Choroid plexus epithelial cell (primary cell): ENCODE measurements around the gene HCFC1.

Experiments used
- DNase-seq: peaks from one replicate; pipeline ENCODE4 v3.0.0-alpha.2; 2010; ENCODE audit warnings: low read depth
- H3K4me3 ChIP-seq: 2 replicates; pipeline ENCODE4 v1.5.1; 2011; ENCODE audit warnings: low read depth, mild to moderate bottlenecking, control low read depth, low read length, moderate library complexity
- CTCF ChIP-seq: conservative IDR thresholded peaks from 2 replicates; pipeline ENCODE4 v1.5.1; 2011; ENCODE audit warnings: low read depth, mild to moderate bottlenecking, control low read depth, inconsistent platforms, low read length, moderate library complexity

HCFC1 gene

GRCh38 chrX:153950127-153950526 lies 21.5 kb downstream of the HCFC1 start:
- no peak for TF ChIP-seq CTCF
- no peak for DNase-seq
- no peak overlapping the region for H3K4me3 ChIP-seq

- no peak for DNase-seq
- TF ChIP-seq CTCF: no peak
- H3K4me3 ChIP-seq: no peak overlapping the region
Observed at GRCh38 chrX:153948847-153949805, 22.5 kb downstream of the HCFC1 start.

GRCh38 chrX:153948002-153948466 lies 23.6 kb downstream of the HCFC1 start:
- DNase-seq: no peak
- TF ChIP-seq CTCF: no peak

GRCh38 chrX:153947009-153947769 lies 24.4 kb downstream of the HCFC1 start:
- H3K4me3 ChIP-seq: no peak overlapping the region
- peak; percentile 89 for TF ChIP-seq CTCF
- DNase-seq: peak; percentile 83

More at GRCh38 chrX:153948002-153948466, 23.6 kb downstream of the HCFC1 start:
- H3K4me3 ChIP-seq: no peak overlapping the region

- H3K4me3 ChIP-seq: no peak overlapping the region
- DNase-seq: no peak
- no peak for TF ChIP-seq CTCF
Observed at GRCh38 chrX:153945956-153946943, 25.4 kb downstream of the HCFC1 start.

- no peak overlapping the region for H3K4me3 ChIP-seq
- DNase-seq: no peak
- no peak for TF ChIP-seq CTCF
Observed at GRCh38 chrX:153944800-153945150, 26.8 kb downstream of the HCFC1 start.
